ENCODE data around the gene ABCC4. TPM values are rescaled to one million over a fixed set of nuclear protein-coding genes. Genes with fewer than 3 reads are reported as not detected.

The ABCC4 gene
- total and polyA plus RNA-seq, 9 of the 15 experiments (the other 6 are each of a cell fraction or from before 2014, with no cell fraction given): 9.4 to 46.1 (median 25.4) TPM

GRCh38 chr13:95323930-95324662, 22.8 kb upstream of the ABCC4 start:
- no peaks in the 10 kb centered on the region for H3K36me3 ChIP-seq (ENCODE audit: control insufficient read depth, insufficient read depth, low read length)
- H3K27ac ChIP-seq (ENCODE audit: extremely low read depth, low read depth, low read length): no peak overlapping the region
- ATAC-seq (peak; percentile 60), DNase-seq (ENCODE audit: extremely low read depth in 1 of 4, low spot score in 3 of 4) (no peak), FAIRE-seq (no peak)
- no peaks in the 10 kb centered on the region for H3K9me1 ChIP-seq (ENCODE audit: control insufficient read depth, insufficient read depth, low read length)
- intact Hi-C loops (cut with micrococcal nuclease): no loop called here
- ChIA-PET CTCF (ENCODE audit: low intra/inter-chr PET ratio) (no interaction called here), POLR2A (no interaction called here)
- H3K4me1 ChIP-seq (replicated peaks in 1 of 2; ENCODE audit: control insufficient read depth in 2 of 2, insufficient read depth in 2 of 2, low read length in 2 of 2): peaks cover 0 to 2% of the 10 kb centered on the region in 2 experiments; a peak in 2 of 5 replicates
- H3K9ac ChIP-seq (ENCODE audit: insufficient read depth in 1 of 2, low read depth in 2 of 2, low read length in 2 of 2): no peak overlapping the region
- in situ Hi-C loops (cut with MboI): no loop called here
- H2AFZ ChIP-seq (ENCODE audit: low read depth, low read length): peak overlapping the region; percentile 38; the same call in 1 of the 2 replicates
- H3K9me3 ChIP-seq (replicated peaks; ENCODE audit: control insufficient read depth, insufficient read depth, low read depth, low read length): no peaks in the 10 kb centered on the region
- H3K4me2 ChIP-seq (ENCODE audit: insufficient read depth, low read length): no peak overlapping the region
- 38% methylated on average over 13 of the region's 16 CpGs for WGBS (ENCODE audit: insufficient coverage, low coverage, missing lambda C conversion rate)
- no peaks in the 10 kb centered on the region for H3K27me3 ChIP-seq (ENCODE audit: control insufficient read depth in 2 of 2, insufficient read depth in 2 of 2, low read length in 2 of 2)
- BruUV-seq (replicated peaks): no TSS peak
- no peaks in the 10 kb centered on the region for H4K20me1 ChIP-seq (replicated peaks; ENCODE audit: control insufficient read depth, insufficient read depth, low read length)
- no peaks in the 10 kb centered on the region for H3K79me2 ChIP-seq (ENCODE audit: control insufficient read depth, insufficient read depth, low read length)
- no peak overlapping the region for H3K4me3 ChIP-seq
- TF ChIP-seq RHOXF2B (CRISPR knock-in tag; conservative IDR thresholded peaks at IDR 0.05): no peak
- TF ChIP-seq ZNF316 (IDR thresholded peaks at IDR 0.05): peak; percentile 72
- TF ChIP-seq ARID3B (CRISPR knock-in tag; IDR thresholded peaks at IDR 0.05; ENCODE audit: borderline replicate concordance): no peak
- no peak for TF ChIP-seq STAT6 (CRISPR knock-in tag; IDR thresholded peaks at IDR 0.05)
- TF ChIP-seq EZH2 (IDR thresholded peaks at IDR 0.05; ENCODE audit: borderline replicate concordance, low read depth, low read length): no peak
- TF ChIP-seq POLR3G (IDR thresholded peaks at IDR 0.05; ENCODE audit: extremely low read depth, insufficient read length, insufficient replicate concordance): no peak
- no peak for TF ChIP-seq MAX (CRISPR knock-in tag; IDR thresholded peaks at IDR 0.05)
- 0 out of 4 replicates have a peak, but pooled peaks of 1 of the 2 experiments have one; percentile 4 for TF ChIP-seq RAD21 (CRISPR knock-in tag; conservative IDR thresholded peaks at IDR 0.05 in 1 of 2, IDR thresholded peaks at IDR 0.05 in 1 of 2)
- no peak for TF ChIP-seq MNT (conservative IDR thresholded peaks at IDR 0.05)
- TF ChIP-seq BCOR (IDR thresholded peaks at IDR 0.05): no peak
- no peak for TF ChIP-seq ZNF512 (tag; IDR thresholded peaks at IDR 0.05)
- no peak for TF ChIP-seq ZNF263 (CRISPR knock-in tag; IDR thresholded peaks at IDR 0.05; ENCODE audit: borderline replicate concordance)

Measured in K562 (cell line).